GM19240 (cell line): ENCODE results near the gene FARP1.
"Not testable (repeated sequence)": the region's sequence is repeated elsewhere in the genome, so short reads cannot be mapped to it uniquely, and the experiment has no call there.

ENCODE experiments used
- DNase-seq: peaks from one replicate; pipeline ENCODE4 v3.0.0; 2011; ENCODE audit warnings: low spot score; ENCODE audit not compliant: insufficient read length

The FARP1 gene

DNA sequence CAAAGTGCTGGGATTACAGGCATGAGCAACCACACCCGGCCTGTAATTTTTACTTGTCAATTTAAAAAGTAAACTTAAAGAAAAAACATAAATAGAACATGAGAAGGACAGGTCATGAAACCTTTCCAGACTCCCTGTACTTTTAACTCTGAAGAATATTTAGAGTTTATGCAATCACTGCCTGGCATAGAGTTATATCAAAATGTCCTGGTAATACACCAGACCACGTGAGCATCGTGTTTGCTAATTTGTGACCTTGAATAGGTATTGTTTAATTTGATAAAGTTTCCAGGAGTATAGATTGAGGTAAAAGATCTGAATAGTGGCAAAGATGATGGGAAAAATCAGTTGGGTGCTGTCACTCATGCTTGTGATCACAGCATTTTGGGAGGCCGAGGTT, 115.3 kb downstream of the FARP1 start:
- no peak for DNase-seq

DNA sequence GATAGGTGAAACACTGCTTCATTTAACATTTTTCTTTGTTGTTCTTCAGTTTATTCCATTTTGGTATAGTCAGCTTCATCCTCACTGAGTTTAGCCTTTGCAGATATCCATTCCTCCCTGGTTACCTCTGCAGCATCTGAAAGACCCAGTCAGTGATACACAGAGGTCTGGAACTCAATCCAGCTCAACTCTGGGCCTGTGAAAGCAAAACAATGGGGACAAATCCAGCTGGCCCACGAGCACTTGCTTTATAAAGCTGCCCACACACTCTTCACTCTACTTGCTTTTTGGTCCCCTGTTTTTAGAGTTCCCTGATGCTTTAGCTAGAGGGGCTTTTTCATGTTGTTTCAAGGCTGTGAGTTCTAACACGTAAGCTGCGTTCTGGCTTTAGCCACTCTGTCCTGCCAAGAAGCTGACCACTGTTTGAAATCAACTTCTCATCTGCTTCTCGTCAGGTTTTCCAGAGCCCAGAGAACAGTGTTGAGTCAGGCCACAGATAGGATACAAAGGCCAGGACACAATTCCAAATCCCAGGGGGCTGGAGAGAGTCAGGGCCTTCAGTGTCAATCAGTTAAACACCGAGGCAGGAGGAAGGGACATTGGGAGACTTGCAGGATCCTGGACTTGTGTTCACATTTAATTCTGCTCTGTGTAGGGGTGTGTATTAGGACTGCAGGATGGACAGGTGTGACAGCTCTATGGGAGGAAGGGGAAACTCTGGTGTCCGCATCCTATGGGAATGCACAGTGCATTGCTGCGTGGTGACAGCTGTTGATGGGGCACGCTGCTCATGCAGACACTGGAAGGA, 117.7 kb downstream of the FARP1 start:
- DNase-seq: no peak

DNA sequence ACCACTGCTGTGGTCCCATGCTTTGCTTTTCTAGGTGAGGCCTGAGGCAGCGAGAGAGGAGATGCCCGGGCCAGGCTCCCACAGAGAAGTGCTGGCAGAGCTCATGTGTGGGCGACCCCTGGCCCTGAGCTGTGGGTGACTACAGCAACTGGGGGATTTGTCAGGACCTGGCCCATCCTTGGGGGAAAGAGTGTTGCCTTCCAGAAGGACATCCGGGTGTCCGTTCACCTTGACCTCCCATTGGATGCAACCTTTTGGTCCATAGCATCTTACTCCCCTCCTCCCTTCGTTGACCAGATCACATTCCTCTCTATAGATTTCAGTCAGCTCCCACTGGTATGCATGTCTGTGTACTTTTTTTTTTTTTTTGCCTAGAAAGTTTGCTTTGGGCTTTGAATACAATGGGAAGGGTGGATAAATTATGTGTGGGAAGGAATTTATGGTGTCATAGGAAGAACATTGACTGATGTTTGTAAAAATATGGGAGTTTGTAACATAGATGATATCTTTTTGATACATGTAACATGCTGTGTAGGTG, 118.3 kb downstream of the FARP1 start:
- no peak for DNase-seq

DNA sequence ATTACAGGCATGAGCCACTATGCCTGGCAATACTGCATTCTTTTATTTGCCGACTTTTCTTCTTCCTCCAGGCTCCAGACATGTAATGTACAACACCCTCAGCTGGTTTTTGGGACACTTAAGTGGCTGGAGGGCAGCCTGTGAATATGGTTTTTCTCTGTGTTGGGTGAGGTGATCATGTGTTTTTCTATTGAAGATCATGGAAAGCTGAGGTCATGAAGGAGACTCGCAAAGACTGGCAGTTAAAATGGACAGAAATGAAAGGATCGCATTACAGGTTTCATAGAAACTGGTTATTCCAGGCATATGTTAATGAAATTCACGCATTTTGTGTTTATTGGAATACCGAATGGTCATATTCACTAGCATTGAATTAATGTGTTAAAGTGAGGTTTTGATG, 119.4 kb downstream of the FARP1 start:
- no peak for DNase-seq

DNA sequence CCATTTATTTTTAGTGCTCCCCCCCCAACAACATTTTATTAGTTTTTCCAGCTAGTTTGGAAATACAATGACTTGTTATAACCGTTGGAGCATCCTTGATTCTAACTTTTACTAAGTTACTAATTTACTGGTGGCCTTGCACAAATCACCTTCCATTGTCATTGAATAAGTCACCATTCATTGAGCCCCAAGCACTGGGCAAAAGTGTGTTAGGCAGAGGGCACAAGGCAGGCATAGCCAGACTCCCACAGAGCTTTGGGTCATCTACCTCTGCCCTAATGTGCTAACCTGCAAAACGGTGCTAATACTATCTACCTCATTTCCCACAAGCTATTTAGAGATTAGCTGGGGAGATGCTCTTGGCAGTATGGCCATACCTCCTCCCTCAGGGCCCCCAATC, 120.9 kb downstream of the FARP1 start:
- DNase-seq: no peak

DNA sequence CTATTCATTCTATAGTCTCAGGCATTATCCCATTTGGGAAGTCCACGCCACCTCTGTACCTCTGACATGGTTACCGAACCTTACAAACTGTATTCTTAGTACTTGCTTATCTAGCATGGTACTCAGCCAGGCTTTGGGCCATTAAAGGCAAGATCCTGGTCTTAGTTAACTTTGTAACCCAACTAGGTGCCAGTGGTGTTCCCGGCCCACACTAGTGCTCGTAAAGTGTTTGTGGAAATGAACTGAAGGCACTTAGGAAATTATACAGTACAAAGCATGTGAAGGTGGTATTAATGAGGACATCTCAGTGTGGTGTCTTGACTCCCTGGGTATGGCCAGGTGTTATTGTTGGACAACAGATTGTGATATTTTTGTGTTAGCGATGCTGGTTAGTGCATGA, 122.0 kb downstream of the FARP1 start:
- DNase-seq: no peak

DNA sequence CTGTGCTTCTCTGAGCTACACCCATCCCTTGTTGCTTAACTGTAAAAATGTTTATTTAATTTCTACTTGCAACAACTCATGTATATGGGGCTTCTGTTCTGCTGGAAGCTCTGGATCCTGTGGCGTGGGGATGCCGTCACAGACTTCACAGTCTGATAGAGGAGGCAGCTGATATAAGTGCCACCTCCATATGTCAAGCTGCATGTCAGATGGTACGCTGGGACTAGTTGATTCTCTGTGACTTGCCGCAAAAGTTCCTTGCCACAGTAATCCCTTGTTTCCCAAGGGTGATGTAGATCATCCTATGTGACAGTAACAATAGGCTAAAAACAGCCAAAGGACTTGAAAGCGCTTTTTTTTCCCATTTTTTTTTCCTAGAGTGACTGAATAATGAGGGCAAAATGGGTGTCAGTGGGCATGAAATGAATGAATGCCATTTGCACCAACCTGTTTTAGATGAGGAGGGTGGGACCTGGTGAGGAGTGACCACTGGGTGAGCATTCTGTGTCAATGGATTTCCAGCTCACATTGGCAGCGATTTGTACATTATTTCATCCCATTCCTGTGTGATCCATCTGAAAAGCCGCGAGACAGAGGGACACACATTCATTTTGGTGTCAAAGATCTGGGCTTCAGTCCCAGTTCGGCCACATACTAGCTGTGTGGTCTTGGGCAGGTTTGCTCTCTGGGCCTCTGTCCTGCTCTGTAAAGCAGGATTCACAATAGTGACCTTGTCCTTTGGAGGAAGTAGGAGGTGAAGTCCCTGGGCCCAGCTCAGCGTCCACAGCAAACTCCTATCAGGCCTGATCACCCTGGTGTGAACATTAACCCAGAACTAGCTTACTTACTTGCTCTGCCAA, 123.0 kb downstream of the FARP1 start:
- no peak for DNase-seq

DNA sequence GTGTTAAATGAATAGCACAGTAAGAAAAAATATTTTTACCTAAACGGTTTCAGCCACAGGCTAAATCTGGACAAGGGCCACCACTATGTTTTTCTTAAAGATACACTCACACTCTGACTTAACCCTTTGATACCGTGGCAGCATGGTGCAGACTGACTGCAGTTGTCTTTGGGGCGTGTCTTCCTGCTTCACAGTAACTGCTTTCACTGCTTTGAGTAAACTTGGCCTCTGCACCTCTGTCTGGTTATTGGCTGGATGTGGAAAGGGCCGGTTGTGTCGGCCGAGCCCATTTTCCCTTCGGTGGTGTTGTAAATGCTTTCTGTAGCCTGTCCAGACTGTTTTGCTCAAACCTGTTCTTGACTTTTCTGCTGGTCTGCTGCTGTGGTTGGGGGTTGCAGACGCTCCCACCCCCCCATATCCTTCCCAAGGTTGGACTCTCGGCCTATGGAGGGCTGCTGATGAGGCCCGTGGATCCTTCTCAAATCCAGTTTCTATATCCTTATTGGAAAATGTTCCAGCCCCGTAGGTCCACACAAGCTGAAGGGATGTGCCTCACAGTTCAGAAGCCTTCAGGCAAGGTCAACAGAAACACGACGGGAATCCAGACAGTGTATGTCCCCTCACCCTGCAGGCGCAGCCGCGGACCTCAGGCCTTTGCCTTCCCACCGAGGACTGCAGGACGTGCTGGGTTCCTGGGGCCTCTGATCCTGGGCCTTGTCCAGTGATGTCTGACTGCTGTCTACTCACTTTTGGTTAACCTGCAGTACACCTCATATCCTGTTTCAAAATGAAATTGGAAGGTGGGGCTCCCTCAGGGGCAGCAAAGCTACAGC, 124.4 kb downstream of the FARP1 start:
- no peak for DNase-seq

DNA sequence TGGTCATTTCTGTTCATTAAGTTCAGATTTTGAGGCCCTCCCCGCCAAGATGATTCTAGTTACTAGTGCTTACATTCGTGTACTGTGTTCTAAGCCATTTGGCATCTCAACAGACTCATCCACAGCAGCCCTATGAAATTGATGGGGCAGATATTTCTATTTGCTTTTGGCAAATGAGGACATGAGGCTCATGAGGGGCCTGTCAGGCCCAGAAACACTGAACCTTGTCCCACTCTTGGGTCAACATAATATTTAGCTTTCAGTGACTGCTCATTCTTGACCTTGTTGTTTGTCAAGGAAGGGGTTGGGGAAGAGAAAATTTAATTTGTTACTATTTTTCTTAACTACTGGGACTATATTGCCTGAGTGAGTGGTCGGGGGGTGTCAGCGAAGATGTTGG, 126.5 kb downstream of the FARP1 start:
- DNase-seq: no peak

DNA sequence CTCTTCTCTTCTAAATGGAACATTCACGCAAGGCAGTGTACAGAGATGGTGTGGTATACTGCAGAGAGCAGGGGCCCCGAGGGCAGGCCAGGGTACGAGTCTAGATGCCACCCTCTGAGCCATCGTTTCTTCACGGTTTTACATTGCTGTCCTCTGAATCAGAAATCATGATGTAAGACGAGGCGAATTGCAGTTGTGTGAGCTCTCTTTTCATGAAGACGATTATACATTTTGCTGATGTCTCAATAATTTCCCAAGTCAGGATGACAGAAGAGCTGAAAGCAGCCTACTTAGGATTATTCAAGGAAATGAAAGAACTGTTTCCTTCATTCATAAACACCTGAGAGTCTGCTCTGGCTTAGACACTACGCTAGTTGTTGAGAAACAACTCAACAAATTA, 127.9 kb downstream of the FARP1 start:
- no peak for DNase-seq

DNA sequence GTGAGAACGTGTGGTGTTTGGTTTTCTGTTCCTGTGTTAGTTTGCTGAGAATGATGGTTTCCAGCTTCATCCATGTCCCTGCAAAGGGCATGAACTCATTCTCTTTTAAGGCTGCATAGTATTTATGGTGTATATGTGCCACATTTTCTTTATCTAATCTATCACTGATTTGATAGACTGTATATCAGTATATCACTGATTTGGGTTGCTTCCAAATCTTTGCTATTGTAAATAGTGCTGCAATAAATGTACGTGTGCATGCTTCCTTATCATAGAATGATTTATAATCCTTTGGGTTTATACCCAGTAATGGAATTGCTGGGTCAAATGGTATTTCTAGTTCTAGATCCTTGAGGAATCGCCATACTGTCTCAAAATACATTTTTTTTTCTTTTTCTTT, 128.8 kb downstream of the FARP1 start:
- not testable (repeated sequence) for DNase-seq

DNA sequence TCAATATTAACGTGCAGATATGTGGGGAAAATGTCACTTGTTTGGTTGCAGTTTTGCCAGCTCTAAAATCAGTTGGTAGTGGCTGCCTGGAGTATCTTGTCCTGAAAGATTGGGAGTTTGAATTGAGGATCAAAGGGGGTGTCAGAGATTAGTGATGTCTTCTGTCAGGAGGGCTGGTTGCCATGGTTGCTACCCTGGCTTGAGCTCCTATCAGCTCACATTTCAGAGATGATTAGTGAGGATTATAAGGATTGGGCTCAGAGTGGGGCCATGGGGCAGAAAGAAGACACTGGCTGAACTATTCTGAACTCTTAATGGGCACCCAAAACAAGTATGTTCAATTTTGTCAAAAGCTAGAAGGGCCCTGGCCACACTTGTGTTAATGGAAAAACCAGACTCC, 129.7 kb downstream of the FARP1 start:
- DNase-seq: no peak

DNA sequence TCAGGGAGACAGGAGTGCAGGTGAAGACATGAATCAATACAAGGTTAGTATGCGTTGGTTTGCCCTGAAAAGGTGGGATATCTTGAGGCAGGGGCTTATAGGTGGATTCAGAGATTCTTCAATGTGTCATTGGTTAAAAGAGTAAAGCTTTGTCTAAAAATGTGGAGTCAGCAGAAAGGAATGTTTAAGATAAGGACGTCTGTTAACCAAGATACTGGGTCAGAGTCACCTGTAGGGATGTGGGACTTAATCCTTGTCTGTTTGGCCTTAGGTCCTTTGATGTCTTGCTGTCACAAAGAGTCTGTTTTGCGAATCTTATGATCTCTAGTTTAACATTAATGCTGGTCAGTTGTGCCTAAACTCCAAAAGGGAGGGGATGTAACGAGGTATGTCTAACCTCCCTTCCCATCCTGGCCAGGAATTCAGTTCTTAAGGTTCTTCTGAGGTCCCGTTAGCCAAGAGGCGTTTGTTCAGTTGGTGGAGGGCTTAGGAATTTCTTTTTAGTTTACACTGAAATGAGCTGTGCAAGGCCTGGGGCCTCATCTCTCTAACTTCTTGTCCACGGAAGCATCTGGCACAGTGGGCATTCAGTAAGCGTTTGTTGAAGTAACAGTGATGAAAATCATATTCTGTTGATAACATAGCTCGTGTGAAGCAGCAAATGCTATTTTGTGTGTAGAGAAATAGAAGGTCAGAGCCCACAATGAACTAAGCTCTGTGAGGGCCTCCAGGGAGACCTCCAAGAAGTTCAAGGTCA, 130.4 kb downstream of the FARP1 start:
- DNase-seq: no peak

DNA sequence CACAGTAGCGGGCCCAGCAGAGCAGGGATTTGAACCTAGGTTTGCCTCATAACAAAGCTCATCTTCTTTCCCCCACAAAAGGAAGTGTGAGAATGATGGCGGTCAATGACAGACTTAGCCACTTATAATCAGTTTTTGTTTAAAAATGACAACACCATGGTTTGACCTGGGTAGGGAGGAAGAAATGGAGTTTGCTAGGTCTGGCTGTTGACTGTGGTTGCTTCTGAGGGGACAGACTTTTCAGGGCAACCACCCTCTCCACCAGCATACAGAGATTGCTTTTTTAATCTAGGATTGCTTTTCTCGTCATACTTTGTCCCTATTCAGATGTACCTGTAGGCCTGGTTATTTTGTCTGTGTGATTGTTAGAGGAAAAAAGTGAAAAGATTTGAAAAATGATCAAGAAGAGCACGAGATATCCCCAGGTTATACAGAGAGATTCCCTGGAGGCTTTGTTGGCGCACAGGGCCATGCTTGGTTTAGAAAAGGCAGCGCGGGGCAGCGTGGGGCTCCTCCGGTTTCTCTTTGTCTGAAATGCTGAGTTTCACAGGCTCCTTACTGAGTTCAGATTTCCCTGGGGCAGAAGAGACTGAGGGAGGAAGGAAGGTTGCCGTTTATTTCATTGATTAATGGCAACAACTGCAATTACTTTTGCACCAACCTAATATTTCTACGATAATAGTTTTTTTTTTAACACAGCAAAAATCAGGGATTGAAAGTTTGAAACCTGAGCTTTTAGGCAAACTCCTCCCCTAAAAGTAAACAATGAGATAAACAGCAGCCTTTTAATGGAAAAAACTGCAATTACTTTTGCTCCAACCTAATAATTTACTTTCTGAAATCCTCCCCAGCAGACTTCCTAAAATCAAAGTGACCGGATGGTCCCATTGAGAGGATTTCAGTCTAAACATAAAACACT, 131.2 kb downstream of the FARP1 start:
- DNase-seq: no peak

DNA sequence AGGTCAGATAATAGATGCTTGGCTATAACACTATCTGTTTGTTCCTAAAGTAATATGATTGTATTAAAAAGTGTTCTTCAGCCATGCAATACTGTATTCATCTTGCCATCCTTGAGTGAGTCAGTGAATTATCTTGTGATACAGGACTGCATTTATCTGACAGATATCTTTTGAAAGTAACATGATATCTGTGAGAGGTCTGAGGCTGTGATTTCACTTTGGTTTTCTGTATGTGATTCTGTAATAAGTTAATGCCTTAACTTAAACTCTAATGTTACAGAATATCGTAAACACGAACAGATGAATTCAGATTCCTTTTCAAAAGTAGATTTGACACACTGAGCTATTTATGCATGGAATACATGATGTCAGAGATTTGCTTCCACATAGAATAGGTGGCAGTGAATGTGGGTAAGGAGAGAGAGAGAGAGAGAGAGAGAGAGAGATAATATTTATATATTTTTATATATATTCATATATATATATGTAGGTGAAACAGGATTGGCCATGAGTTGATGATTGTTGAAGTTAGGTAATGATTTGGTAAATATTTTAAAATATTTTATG, 132.1 kb downstream of the FARP1 start:
- no peak for DNase-seq

DNA sequence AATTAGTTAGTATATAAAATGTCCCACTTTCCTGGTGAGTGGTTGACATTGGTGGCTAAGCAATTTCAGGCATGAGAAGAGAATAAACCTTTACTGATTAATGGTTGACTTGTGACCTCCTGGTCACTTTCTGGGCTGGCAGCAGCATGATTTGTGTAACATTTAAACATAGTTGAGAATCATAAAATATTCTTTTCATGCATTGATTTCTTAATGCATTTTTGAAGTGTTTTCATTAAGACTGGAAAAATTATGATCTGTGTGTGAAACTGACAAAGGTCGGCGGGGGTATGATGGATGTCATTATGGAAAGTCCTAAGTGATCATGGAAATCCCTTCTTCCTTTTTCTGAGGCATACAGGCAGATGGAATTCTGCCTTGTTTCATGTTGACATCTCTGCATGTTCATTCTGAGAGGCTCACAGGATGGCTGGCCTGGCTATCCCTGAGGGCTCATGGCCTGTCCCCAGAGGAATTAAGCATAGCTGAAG, 132.8 kb downstream of the FARP1 start:
- no peak for DNase-seq

DNA sequence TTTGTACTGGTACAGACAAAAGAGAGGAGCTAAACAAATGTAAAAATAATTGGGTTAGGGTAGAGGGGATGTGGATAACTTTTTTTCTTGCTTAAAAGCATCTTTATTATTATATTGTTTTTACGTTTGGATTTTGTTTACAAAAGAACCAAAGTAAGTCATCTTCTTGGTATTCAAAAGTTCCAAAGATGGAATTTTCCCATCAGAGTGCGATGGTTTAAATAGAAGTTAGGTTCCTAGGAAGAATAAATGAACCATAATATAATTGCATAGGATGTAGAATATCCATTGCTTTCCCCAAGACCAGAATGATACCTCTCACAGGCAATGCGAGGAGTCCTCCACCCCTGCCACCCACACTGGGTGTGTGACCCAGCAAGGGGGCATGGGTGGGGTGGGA, 133.6 kb downstream of the FARP1 start:
- DNase-seq: no peak

DNA sequence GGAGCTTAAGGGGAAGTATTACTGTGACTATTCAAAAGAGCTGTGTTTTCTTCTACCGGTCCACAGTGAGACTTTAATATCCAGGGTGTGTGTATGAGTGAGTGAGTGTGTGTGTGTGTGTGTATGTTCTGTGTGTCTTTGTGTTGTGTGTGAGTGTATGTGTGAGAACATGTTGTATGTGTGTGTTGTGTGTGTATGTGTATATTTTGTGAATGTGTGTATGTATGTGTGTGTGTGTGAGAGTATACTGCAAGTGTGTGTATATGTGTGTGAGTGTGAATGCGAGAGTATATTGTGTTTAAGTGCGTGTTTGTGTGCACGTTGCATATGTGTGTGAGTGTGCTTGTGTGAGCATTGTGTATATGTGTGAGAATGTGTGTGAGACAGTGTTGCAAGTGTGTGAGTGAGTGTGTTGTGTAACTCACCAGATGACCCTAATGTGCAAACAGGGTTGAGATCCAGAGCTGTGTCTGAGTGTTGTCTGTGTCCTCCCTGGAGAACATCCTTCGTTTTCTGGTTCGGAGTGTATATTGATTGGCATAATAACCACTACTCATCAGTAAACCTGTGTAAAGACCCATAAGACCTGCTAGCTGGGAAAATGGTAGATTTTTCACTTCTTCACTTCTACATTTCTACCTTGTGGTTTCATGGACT, 135.3 kb downstream of the FARP1 start:
- no peak for DNase-seq
